Measurements from ENCODE around the gene SETBP1.

The SETBP1 gene

GRCh38 chr18:44680273-44681075 is at the start of gene SETBP1:
Gene SETBP1, plus strand, starts transcription at chr18:44680888. Its CDS starts 20,459 bp downstream, at chr18:44701347.
- DNase-seq, result no peak

DNA sequence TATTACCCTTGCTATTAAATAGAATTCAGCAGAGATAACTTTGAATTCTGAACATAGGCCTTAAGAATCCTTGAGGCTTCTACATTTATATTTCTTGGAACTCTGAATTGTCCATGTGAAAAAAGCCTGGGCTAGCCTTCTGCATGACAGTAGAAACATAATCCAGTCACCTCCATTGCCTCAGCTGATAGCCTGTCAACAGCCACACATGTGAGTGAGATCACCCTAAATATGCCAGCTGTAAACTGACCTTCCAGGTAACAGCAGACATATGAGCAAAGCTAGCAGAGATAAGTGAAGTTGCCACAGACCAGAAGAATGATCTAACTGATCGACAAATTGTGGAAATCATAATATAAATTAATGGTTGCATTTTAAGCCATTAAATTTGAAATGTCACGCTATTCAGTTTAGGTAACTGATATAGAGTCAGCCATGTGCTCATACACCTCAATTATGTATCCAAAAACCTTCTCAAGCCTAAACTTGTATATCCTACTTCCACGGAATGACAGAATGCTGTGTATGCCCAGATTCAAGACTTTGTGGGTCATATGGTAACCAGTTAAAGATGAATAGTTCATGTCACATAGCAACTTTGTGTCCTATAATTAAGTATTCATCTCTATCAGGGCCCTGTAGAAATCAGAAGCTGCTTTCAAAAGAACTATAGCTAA is 48.1 kb upstream of the SETBP1 start:
- no peak for DNase-seq

GRCh38 chr18:44635546-44635945 is 45.1 kb upstream of the SETBP1 start:
- no peak for DNase-seq

- no peak for DNase-seq
Measured at GRCh38 chr18:44636241-44636640, 44.4 kb upstream of the SETBP1 start.

- no peak for DNase-seq
Measured at GRCh38 chr18:44637210-44638033, 43.3 kb upstream of the SETBP1 start.

DNA sequence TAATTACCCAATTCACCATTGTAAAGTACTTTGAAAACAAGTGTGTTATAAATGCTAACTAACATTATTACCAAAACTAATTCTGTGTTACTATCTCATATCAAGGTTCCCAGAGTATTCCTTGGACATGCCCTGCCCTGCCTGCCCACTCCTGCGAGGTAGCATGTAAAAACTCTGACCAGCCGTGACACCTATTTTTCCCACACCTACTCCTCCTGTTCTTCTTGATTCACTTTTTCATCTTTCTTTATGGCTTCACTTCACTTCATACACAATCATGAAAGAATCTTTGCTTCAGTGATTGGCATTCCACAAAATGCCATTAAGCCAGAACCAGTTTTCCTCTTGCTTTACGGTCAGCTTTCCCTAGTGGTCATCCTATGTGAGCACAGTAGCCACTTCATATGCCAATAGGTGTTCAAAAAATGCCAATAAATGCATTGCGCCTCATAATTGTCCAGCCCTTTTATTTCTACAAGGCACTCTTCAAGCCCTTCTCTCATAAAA is 42.6 kb upstream of the SETBP1 start:
- DNase-seq, result no peak

DNA sequence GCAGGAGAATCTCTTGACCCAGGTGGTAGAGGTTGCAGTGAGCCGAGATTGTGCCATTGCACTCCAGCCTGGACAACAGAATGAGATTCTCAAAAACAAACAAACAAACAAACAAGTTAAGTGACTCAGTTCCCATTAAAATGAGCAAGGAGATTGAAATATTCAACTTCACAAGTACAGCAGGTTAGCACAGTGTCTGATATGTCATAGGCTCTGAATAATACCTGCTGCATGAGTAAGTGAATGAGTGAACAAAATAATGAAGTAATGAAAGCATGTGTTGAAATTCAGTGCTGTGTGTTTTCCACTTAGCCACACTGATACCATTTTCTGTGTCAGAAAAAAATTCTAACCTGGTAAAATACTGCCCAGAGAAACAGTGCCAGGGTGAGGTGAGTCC is 41.9 kb upstream of the SETBP1 start:
- no peak for DNase-seq

GRCh38 chr18:44643004-44643403 is 37.7 kb upstream of the SETBP1 start:
- no peak for DNase-seq

DNA sequence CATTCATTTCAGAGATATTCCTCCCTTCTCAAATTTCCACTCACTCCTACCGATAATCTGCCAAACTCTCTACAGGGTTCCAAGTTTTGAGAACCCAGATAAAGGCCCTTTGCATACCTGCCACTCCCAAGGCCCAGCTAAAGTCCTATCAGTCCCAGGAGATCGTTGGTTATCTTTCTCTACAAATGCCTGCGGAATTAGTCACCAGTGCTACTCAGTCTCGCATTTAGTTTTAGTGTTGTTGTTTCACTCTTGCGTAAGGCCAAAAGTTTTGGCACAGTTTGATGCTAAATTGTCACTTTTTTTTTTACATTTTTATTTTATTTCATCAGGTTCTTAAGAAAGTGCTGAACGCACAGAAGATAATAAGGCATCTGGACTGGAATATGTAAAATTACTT is 29.2 kb upstream of the SETBP1 start:
- no peak for DNase-seq

DNA sequence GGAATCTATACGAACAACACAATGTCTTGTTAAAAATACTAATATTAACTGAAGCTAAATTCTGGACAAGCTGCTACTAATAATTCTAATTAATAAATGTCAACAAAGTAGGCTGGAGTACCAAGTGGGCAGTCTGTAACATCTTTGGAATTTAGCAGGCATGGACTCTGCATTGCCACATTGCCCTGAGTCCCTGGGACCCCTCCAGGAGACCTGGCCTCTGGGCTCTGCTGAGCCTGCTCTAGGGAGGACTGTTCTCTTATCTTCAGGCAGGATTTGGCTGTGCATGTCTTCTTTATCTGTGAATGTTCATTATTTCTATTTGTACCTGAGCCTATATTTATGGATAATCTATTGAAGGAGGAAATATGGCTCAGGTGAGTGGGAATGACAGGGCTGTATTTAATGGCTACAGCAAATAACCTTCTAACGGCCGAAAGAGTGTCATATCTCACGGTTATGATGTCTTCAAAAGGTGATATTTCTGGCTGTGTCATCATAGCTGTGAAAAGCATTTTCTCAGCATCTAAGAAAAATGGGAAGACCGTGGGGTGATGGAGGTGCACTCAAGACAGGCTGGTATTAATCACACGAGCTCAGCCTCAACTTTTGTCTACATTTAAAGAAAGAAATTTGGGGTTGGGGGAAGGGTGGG is 28.6 kb upstream of the SETBP1 start:
- no peak for DNase-seq

DNA sequence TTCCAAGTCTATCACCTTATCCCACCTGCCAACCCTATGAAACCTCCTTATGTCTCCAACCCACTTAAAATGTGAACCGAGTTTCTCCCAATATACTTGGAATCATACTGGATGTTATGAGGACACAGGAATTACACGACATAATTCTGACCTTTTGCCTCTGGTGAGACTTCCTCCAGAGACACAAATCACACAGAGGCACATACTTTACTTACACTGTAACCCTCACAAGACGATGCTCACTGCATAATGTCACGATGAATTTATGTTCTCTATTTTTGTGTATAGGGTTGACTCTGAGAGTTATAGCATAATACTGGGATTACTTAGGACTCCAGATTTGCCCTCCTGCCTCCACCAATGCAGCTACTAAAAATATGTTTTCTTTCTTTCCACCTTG is 28.0 kb upstream of the SETBP1 start:
- DNase-seq, result no peak

- DNase-seq, result no peak
Measured at GRCh38 chr18:44654573-44654972, 26.1 kb upstream of the SETBP1 start.

- no peak for DNase-seq
Measured at GRCh38 chr18:44655435-44655834, 25.3 kb upstream of the SETBP1 start.

DNA sequence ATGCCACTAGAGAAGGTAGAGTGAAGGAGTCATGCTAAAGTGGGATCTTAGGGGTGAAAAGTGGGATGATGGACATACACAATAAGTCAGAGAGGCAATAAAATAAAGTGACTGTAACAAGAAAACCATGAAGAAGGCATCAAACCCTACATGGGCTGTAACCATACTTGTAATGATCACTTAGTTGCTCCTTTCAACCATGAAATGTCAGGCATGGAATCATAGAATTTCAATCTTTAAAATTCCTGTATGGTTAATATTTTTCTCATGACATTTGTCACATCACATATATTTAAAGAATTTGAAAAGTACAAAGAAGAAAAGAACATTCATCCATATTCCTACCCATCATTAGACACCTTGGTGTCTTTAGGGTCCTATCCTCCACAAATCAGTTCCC is 20.9 kb upstream of the SETBP1 start:
- DNase-seq, result no peak

GRCh38 chr18:44668270-44668975 is 12.3 kb upstream of the SETBP1 start:
- DNase-seq, result peak; percentile 8

GRCh38 chr18:44671914-44672313 is 8.8 kb upstream of the SETBP1 start:
- no peak for DNase-seq

- DNase-seq, result no peak
Measured at GRCh38 chr18:44672506-44672905, 8.2 kb upstream of the SETBP1 start.

- no peak for DNase-seq
Measured at GRCh38 chr18:44673256-44673880, 7.3 kb upstream of the SETBP1 start.

- DNase-seq, result no peak
Measured at GRCh38 chr18:44677933-44678332, 2.8 kb upstream of the SETBP1 start.

GRCh38 chr18:44678725-44679055 is 2.0 kb upstream of the SETBP1 start:
- no peak for DNase-seq

GRCh38 chr18:44679056-44679913 is 1.4 kb upstream of the SETBP1 start:
- peak; percentile 77 for DNase-seq
